H9 (cell line): Measurements from ENCODE around the gene SH3PXD2B. TPM values are rescaled to one million over a fixed set of nuclear protein-coding genes. Genes with fewer than 3 reads are reported as not detected.

ENCODE experiments used
- DNase-seq: peaks from one replicate; pipeline ENCODE4 v3.0.0-alpha.2; 2017
- H2AFZ ChIP-seq: one replicate; pipeline ENCODE4 v1.6.1; 2013; ENCODE audit warnings: mild to moderate bottlenecking, low read length, control low read depth, moderate library complexity
- H2AK5ac ChIP-seq: 2 replicates; pipeline ENCODE4 v1.6.1; 2013; ENCODE audit warnings: low read length, control low read depth, mixed read lengths; ENCODE audit not compliant: insufficient read length
- H2BK120ac ChIP-seq: one replicate; pipeline ENCODE4 v1.6.1; 2013; ENCODE audit warnings: low read depth, mild to moderate bottlenecking, low read length, control low read depth, inconsistent platforms; ENCODE audit not compliant: poor library complexity, severe bottlenecking
- H2BK12ac ChIP-seq: 2 replicates; pipeline ENCODE4 v1.6.1; 2013; ENCODE audit warnings: low read length, control low read depth, mixed read lengths, low read depth; ENCODE audit not compliant: insufficient read length
- H2BK15ac ChIP-seq: 2 replicates; pipeline ENCODE4 v1.6.1; 2013; ENCODE audit warnings: low read depth, low read length, control low read depth
- H2BK20ac ChIP-seq: one replicate; pipeline ENCODE4 v1.6.1; 2013; ENCODE audit warnings: low read depth, mild to moderate bottlenecking, low read length, control low read depth, inconsistent platforms; ENCODE audit not compliant: poor library complexity, severe bottlenecking
- H2BK5ac ChIP-seq: 2 replicates; pipeline ENCODE4 v1.6.1; 2013; ENCODE audit warnings: low read length, control low read depth, mixed read lengths; ENCODE audit not compliant: insufficient read length
- H3K14ac ChIP-seq: 2 replicates; pipeline ENCODE4 v1.6.1; 2013; ENCODE audit warnings: low read length, control low read depth; ENCODE audit not compliant: insufficient read depth
- H3K18ac ChIP-seq: 2 replicates; pipeline ENCODE4 v1.6.1; 2013; ENCODE audit warnings: low read depth, mild to moderate bottlenecking, mixed read lengths, low read length, control low read depth; ENCODE audit not compliant: insufficient read length
- H3K23ac ChIP-seq: 2 replicates; pipeline ENCODE4 v1.6.1; 2013; ENCODE audit warnings: low read length, control low read depth, mixed read lengths, low read depth; ENCODE audit not compliant: insufficient read length
- H3K23me2 ChIP-seq: 2 replicates; pipeline ENCODE4 v1.6.1; 2013; ENCODE audit warnings: low read depth, mild to moderate bottlenecking, mixed read lengths, low read length, control low read depth; ENCODE audit not compliant: insufficient read length, poor library complexity, severe bottlenecking
- H3K27ac ChIP-seq: 2 replicates; pipeline ENCODE4 v1.5.1; 2013; ENCODE audit warnings: low read length, control low read depth, mixed read lengths, low read depth; ENCODE audit not compliant: insufficient read length
- H3K27me3 ChIP-seq: 2 replicates; pipeline ENCODE4 v1.6.1; 2013; ENCODE audit warnings: low read length, control low read depth, inconsistent platforms; ENCODE audit not compliant: insufficient read depth
- H3K4ac ChIP-seq: 2 replicates; pipeline ENCODE4 v1.6.1; 2013; ENCODE audit warnings: low read depth, mild to moderate bottlenecking, control low read depth, inconsistent platforms, low read length, moderate library complexity
- H3K4me1 ChIP-seq: 2 replicates; pipeline ENCODE4 v1.6.1; 2013; ENCODE audit warnings: low read length, control low read depth, inconsistent platforms; ENCODE audit not compliant: insufficient read depth
- H3K4me2 ChIP-seq: 2 replicates; pipeline ENCODE4 v1.6.1; 2013; ENCODE audit warnings: low read length, control low read depth, mixed read lengths; ENCODE audit not compliant: insufficient read length, insufficient read depth
- H3K56ac ChIP-seq: 2 replicates; pipeline ENCODE4 v1.6.1; 2013; ENCODE audit warnings: low read depth, mild to moderate bottlenecking, mixed read lengths, low read length, control low read depth; ENCODE audit not compliant: insufficient read length
- H3K79me1 ChIP-seq: 2 replicates; pipeline ENCODE4 v1.6.1; 2013; ENCODE audit warnings: low read depth, mild to moderate bottlenecking, moderate library complexity, low read length, control low read depth, inconsistent platforms; ENCODE audit not compliant: insufficient read depth, poor library complexity, severe bottlenecking
- H3K79me2 ChIP-seq: 2 replicates; pipeline ENCODE4 v1.6.1; 2013; ENCODE audit warnings: low read length, control low read depth, inconsistent platforms; ENCODE audit not compliant: insufficient read depth
- H3K9ac ChIP-seq: 2 replicates; pipeline ENCODE4 v1.6.1; 2013; ENCODE audit warnings: low read length, control low read depth, mixed read lengths; ENCODE audit not compliant: insufficient read length; ENCODE audit errors: extremely low read depth
- H3K9me3 ChIP-seq: one replicate; pipeline ENCODE4 v1.6.1; 2013; ENCODE audit warnings: low read depth, low read length, inconsistent platforms; ENCODE audit not compliant: control insufficient read depth
- H3T11ph ChIP-seq: one replicate; pipeline ENCODE4 v1.6.1; 2013; ENCODE audit warnings: mild to moderate bottlenecking, low read length, control low read depth, inconsistent platforms
- H4K20me1 ChIP-seq: one replicate; pipeline ENCODE4 v1.6.1; 2013; ENCODE audit not compliant: control insufficient read depth, insufficient read length, insufficient read depth
- H4K5ac ChIP-seq: 2 replicates; pipeline ENCODE4 v1.6.1; 2013; ENCODE audit warnings: low read depth, mild to moderate bottlenecking, mixed read lengths, low read length, control low read depth; ENCODE audit not compliant: insufficient read length
- H4K8ac ChIP-seq: replicated peaks from 2 replicates; pipeline ENCODE4 v1.6.1; 2013; ENCODE audit warnings: low read length, control low read depth, mixed read lengths, low read depth; ENCODE audit not compliant: insufficient read length
- H4K91ac ChIP-seq: 2 replicates; pipeline ENCODE4 v1.6.1; 2013; ENCODE audit warnings: low read depth, mild to moderate bottlenecking, moderate library complexity, mixed read lengths, low read length, control low read depth; ENCODE audit not compliant: insufficient read length
- H3K27ac Mint-ChIP-seq, 3 experiments: 2 replicates in 2 of 3; 3 replicates in 1 of 3; pipeline ENCODE4 v1.8.0; 2020 to 2021; ENCODE audit warnings: mixed read lengths in 3 of 3, mild to moderate bottlenecking in 1 of 3, moderate library complexity in 1 of 3
- H3K27me3 Mint-ChIP-seq: 2 replicates; pipeline ENCODE4 v1.8.0; 2021; ENCODE audit warnings: low read depth, mild to moderate bottlenecking, moderate library complexity, mixed read lengths
- H3K36me3 Mint-ChIP-seq, 3 experiments: 2 replicates in 2 of 3; 3 replicates in 1 of 3; pipeline ENCODE4 v1.8.0; 2020 to 2021; ENCODE audit warnings: low read depth in 3 of 3, mixed read lengths in 3 of 3; ENCODE audit not compliant: insufficient read depth in 1 of 3
- H3K4me1 Mint-ChIP-seq, 2 experiments: 2 replicates each; pipeline ENCODE4 v1.8.0; 2020; ENCODE audit warnings: mixed read lengths in 2 of 2
- H3K4me3 Mint-ChIP-seq, 2 experiments: 2 replicates in 1 of 2; 3 replicates in 1 of 2; pipeline ENCODE4 v1.8.0; 2020 to 2021; ENCODE audit warnings: mild to moderate bottlenecking in 2 of 2, mixed read lengths in 2 of 2, moderate library complexity in 1 of 2
- H3K9me3 Mint-ChIP-seq, 2 experiments: 2 replicates in 1 of 2; 3 replicates in 1 of 2; pipeline ENCODE4 v1.8.0; 2020; ENCODE audit warnings: mild to moderate bottlenecking in 2 of 2, mixed read lengths in 2 of 2, moderate library complexity in 1 of 2
- WGBS: extraction: QIAGEN DNeasy Blood & Tissue Kit; methylation state at CpG from one replicate; pipeline ENCODE4 v1.1.7; 2013; ENCODE audit warnings: missing lambda C conversion rate, low lambda C conversion rate, mixed read lengths; ENCODE audit not compliant: insufficient read length; ENCODE audit errors: extremely low coverage; 5-methylcytosine and 5-hydroxymethylcytosine counted together
- total RNA-seq: library from RNA; stranded (reverse); gene quantifications from 2 replicates; pipeline ENCODE4 v1.2.1, GENCODE V29; 2021
- TF ChIP-seq, protein P1 (sequence below): fragments of 200-600 bp; sonication (generic); conservative IDR thresholded peaks from 3 replicates; pipeline ENCODE4 v1.8.0; 2021; ENCODE audit warnings: antibody characterized with exemption, mild to moderate bottlenecking

The SH3PXD2B gene
- total RNA-seq, 1 experiment from 2014 or later: 49.0 TPM

DNA sequence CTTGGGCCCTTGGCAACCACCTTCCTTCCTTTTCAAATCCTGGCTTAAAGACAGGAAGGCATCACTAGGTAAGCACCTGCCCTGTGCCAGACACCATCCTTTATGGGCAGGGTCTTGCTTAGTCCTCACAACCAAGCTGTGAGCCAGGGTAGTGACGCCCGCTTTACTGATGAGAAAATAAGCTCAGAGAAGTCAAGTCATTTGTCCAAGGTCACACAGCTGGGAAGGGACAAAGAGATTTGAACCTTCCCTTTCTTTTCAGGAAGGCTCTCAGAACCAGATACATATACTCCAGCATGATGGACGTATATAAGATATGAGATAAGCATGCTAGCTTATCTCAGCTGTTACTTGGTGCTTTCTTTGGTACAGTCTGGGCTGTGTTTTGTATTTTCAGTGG is 76.9 kb downstream of the SH3PXD2B start:
- Histone ChIP-seq H2AFZ (no peak overlapping the region), H4K20me1 (no peaks in the 10 kb centered on the region), H3K4ac (no peak overlapping the region), H3K23me2 (no peaks in the 10 kb centered on the region), H2BK120ac (no peak overlapping the region), H2BK20ac (no peak overlapping the region), H3K4me2 (no peak overlapping the region), H4K8ac (no peak overlapping the region), H3K9me3 (no peaks in the 10 kb centered on the region), H2BK15ac (no peak overlapping the region), H2AK5ac (no peak overlapping the region), H3K14ac (no peak overlapping the region), H4K91ac (no peak overlapping the region), H3K23ac (no peak overlapping the region), H3K56ac (no peak overlapping the region), H4K5ac (no peak overlapping the region), H3K4me1 (no peaks in the 10 kb centered on the region), H2BK12ac (no peak overlapping the region), H2BK5ac (no peak overlapping the region), H3K9ac (no peak overlapping the region), H3K79me2 (no peaks in the 10 kb centered on the region), H3K27me3 (no peaks in the 10 kb centered on the region), H3K79me1 (no peaks in the 10 kb centered on the region), H3K18ac (no peak overlapping the region), H3T11ph (no peak overlapping the region), H3K27ac (no peak overlapping the region)
- WGBS: no CpG with 5 or more reads among the region's 3 CpGs
- Mint-ChIP-seq H3K27me3 (no peaks in the 10 kb centered on the region), H3K36me3 (peaks cover 50 to 79% (median 71%) of the 10 kb centered on the region in 3 experiments), H3K4me1 (no peaks in the 10 kb centered on the region), H3K4me3 (no peak overlapping the region), H3K9me3 (no peaks in the 10 kb centered on the region; a peak in 1 of 5 replicates), H3K27ac (no peak overlapping the region)
- no peak for DNase-seq
- TF ChIP-seq, protein P1, sequence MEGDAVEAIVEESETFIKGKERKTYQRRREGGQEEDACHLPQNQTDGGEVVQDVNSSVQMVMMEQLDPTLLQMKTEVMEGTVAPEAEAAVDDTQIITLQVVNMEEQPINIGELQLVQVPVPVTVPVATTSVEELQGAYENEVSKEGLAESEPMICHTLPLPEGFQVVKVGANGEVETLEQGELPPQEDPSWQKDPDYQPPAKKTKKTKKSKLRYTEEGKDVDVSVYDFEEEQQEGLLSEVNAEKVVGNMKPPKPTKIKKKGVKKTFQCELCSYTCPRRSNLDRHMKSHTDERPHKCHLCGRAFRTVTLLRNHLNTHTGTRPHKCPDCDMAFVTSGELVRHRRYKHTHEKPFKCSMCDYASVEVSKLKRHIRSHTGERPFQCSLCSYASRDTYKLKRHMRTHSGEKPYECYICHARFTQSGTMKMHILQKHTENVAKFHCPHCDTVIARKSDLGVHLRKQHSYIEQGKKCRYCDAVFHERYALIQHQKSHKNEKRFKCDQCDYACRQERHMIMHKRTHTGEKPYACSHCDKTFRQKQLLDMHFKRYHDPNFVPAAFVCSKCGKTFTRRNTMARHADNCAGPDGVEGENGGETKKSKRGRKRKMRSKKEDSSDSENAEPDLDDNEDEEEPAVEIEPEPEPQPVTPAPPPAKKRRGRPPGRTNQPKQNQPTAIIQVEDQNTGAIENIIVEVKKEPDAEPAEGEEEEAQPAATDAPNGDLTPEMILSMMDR: no peak
